SK-N-SH treated with all-trans-retinoic acid at 6 μM for 48 hours (cell line): ENCODE results near the gene TMEM151B.

Source experiments
- ATAC-seq: fragments of 200-7000 bp; cut with Tn5 transposase; 3 replicates; pipeline ENCODE4 v1.9.1; 2020; ENCODE audit warnings: mild to moderate bottlenecking, moderate library complexity
- ARNTL ChIP-seq: fragments of 450-650 bp; formaldehyde crosslinking; IDR thresholded peaks from 2 replicates; pipeline ENCODE4 v1.5.0; 2020; ENCODE audit warnings: low read depth, mild to moderate bottlenecking, moderate library complexity, borderline replicate concordance
- BACH2 ChIP-seq: fragments of 250-450 bp; sonication (Bioruptor Pico); IDR thresholded peaks from 2 replicates; pipeline ENCODE4 v1.9.0; 2021; ENCODE audit warnings: mild to moderate bottlenecking, borderline replicate concordance
- CSDC2 ChIP-seq: fragments of 250-450 bp; sonication (Bioruptor Pico); IDR thresholded peaks from 2 replicates; pipeline ENCODE4 v1.5.0; 2020; ENCODE audit warnings: mild to moderate bottlenecking, moderate library complexity
- ESRRG ChIP-seq: fragments of 250-450 bp; sonication (Bioruptor Pico); IDR thresholded peaks from 2 replicates; pipeline ENCODE4 v1.6.1; 2021; ENCODE audit warnings: mild to moderate bottlenecking
- GLIS3 ChIP-seq: fragments of 250-450 bp; sonication (Bioruptor Pico); IDR thresholded peaks from 2 replicates; pipeline ENCODE4 v1.5.0; 2020; ENCODE audit warnings: mild to moderate bottlenecking, moderate library complexity
- ISL1 ChIP-seq: fragments of 250-450 bp; sonication (Bioruptor Pico); IDR thresholded peaks from 2 replicates; pipeline ENCODE4 v2.1.2; 2022; ENCODE audit warnings: mild to moderate bottlenecking, moderate library complexity
- OSR1 ChIP-seq: fragments of 250-450 bp; sonication (Bioruptor Pico); IDR thresholded peaks from 2 replicates; pipeline ENCODE4 v1.8.0; 2022; ENCODE audit warnings: moderate library complexity, mild to moderate bottlenecking, inconsistent platforms
- PPARA ChIP-seq: fragments of 250-450 bp; sonication (Bioruptor Pico); IDR thresholded peaks from 2 replicates; pipeline ENCODE4 v1.5.0; 2020; ENCODE audit warnings: mild to moderate bottlenecking, borderline replicate concordance
- RARB ChIP-seq: fragments of 250-450 bp; sonication (Bioruptor Pico); IDR thresholded peaks from 2 replicates; pipeline ENCODE4 v1.8.0; 2021; ENCODE audit warnings: mild to moderate bottlenecking, moderate library complexity
- SNAI2 ChIP-seq: fragments of 250-450 bp; sonication (Bioruptor Pico); IDR thresholded peaks from 2 replicates; pipeline ENCODE4 v1.5.0; 2020; ENCODE audit warnings: mild to moderate bottlenecking, moderate library complexity
- TCF4 ChIP-seq: fragments of 250-450 bp; sonication (Bioruptor Pico); IDR thresholded peaks from 2 replicates; pipeline ENCODE4 v1.8.0; 2021; ENCODE audit warnings: mild to moderate bottlenecking, moderate library complexity, borderline replicate concordance
- ZC3H10 ChIP-seq: fragments of 250-450 bp; sonication (Bioruptor Pico); IDR thresholded peaks from 2 replicates; pipeline ENCODE4 v1.5.1; 2021; ENCODE audit warnings: mild to moderate bottlenecking, moderate library complexity
- ZFP3 ChIP-seq: fragments of 250-450 bp; sonication (Bioruptor Pico); IDR thresholded peaks from 2 replicates; pipeline ENCODE4 v1.5.0; 2020; ENCODE audit warnings: mild to moderate bottlenecking, moderate library complexity
- ZFP30 ChIP-seq: fragments of 450-650 bp; formaldehyde crosslinking; IDR thresholded peaks from 2 replicates; pipeline ENCODE4 v1.5.0; 2022; ENCODE audit warnings: mild to moderate bottlenecking, moderate library complexity
- ZNF565 ChIP-seq: fragments of 450-650 bp; formaldehyde crosslinking; conservative IDR thresholded peaks from 2 replicates; pipeline ENCODE4 v1.5.0; 2020; ENCODE audit warnings: low read depth, mild to moderate bottlenecking, moderate library complexity
- ZNF70 ChIP-seq: fragments of 450-650 bp; formaldehyde crosslinking; IDR thresholded peaks from 2 replicates; pipeline ENCODE4 v1.5.0; 2020; ENCODE audit warnings: mild to moderate bottlenecking, moderate library complexity
- ZNF8 ChIP-seq: fragments of 450-650 bp; formaldehyde crosslinking; IDR thresholded peaks from 2 replicates; pipeline ENCODE4 v1.5.0; 2020; ENCODE audit warnings: mild to moderate bottlenecking, moderate library complexity
- TF ChIP-seq, protein P1 (sequence below): fragments of 250-450 bp; sonication (Bioruptor Pico); IDR thresholded peaks from 2 replicates; pipeline ENCODE4 v1.5.0; 2020; ENCODE audit warnings: mild to moderate bottlenecking, moderate library complexity
- TF ChIP-seq, protein P2 (sequence below): fragments of 250-450 bp; sonication (Bioruptor Pico); IDR thresholded peaks from 2 replicates; pipeline ENCODE4 v1.8.0; 2021; ENCODE audit warnings: low read depth, mild to moderate bottlenecking, moderate library complexity, borderline replicate concordance
- TF ChIP-seq, protein P3 (sequence below): fragments of 250-450 bp; sonication (Bioruptor Pico); IDR thresholded peaks from 2 replicates; pipeline ENCODE4 v1.8.0; 2020; ENCODE audit warnings: mild to moderate bottlenecking, moderate library complexity, borderline replicate concordance
- TF ChIP-seq, protein P4 (sequence below): fragments of 250-450 bp; sonication (Bioruptor Pico); IDR thresholded peaks from 2 replicates; pipeline ENCODE4 v1.5.1; 2021; ENCODE audit warnings: mild to moderate bottlenecking, moderate library complexity

Gene TMEM151B

DNA sequence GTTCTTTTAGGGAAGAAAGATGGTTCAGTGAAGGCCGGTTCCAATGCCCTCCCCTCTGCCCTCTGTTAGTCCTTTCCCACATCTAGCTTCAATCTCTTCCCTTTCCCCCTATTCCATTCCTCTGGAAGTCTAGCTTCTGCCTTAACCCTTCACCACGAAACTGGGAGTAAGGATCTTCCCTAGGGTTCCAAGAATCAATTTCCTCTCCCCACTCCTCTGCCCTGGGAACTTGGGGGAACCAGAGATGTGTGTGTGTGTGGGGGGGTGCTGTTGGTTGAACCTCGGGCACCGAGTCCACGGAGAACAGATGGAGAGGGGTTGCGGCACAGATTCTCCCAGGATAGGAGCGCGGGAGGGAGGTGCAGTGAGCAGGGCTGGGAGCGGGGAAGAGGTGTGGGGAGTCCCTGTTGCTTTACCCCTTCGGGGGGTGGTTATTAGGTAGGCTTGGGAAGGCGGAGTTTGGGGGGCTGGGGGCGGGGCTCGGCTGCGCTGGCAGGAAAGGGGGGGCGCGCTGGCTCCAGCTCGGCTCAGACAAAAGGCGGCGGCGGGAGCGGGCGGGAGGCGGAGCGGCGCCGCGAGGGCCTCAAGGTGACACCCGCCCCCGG, at the start of gene TMEM151B:
TSS of gene TMEM151B (plus strand) at position 530 of the 605 bp plus-strand sequence. CDS start 293 bp downstream, outside the sequence.
- ATAC-seq = no peak
- TF ChIP-seq ZNF70 (no peak), RARB (no peak), CSDC2 (CRISPR knock-in tag) (no peak), ESRRG (CRISPR knock-in tag) (no peak), ARNTL (CRISPR knock-in tag) (no peak), OSR1 (no peak), ZFP3 (CRISPR knock-in tag) (no peak), ZNF8 (CRISPR knock-in tag) (no peak), SNAI2 (CRISPR knock-in tag) (no peak)
- TF ChIP-seq, protein P1, sequence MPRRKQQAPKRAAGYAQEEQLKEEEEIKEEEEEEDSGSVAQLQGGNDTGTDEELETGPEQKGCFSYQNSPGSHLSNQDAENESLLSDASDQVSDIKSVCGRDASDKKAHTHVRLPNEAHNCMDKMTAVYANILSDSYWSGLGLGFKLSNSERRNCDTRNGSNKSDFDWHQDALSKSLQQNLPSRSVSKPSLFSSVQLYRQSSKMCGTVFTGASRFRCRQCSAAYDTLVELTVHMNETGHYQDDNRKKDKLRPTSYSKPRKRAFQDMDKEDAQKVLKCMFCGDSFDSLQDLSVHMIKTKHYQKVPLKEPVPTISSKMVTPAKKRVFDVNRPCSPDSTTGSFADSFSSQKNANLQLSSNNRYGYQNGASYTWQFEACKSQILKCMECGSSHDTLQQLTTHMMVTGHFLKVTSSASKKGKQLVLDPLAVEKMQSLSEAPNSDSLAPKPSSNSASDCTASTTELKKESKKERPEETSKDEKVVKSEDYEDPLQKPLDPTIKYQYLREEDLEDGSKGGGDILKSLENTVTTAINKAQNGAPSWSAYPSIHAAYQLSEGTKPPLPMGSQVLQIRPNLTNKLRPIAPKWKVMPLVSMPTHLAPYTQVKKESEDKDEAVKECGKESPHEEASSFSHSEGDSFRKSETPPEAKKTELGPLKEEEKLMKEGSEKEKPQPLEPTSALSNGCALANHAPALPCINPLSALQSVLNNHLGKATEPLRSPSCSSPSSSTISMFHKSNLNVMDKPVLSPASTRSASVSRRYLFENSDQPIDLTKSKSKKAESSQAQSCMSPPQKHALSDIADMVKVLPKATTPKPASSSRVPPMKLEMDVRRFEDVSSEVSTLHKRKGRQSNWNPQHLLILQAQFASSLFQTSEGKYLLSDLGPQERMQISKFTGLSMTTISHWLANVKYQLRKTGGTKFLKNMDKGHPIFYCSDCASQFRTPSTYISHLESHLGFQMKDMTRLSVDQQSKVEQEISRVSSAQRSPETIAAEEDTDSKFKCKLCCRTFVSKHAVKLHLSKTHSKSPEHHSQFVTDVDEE (CRISPR knock-in tag) = no peak
- TF ChIP-seq, protein P2, sequence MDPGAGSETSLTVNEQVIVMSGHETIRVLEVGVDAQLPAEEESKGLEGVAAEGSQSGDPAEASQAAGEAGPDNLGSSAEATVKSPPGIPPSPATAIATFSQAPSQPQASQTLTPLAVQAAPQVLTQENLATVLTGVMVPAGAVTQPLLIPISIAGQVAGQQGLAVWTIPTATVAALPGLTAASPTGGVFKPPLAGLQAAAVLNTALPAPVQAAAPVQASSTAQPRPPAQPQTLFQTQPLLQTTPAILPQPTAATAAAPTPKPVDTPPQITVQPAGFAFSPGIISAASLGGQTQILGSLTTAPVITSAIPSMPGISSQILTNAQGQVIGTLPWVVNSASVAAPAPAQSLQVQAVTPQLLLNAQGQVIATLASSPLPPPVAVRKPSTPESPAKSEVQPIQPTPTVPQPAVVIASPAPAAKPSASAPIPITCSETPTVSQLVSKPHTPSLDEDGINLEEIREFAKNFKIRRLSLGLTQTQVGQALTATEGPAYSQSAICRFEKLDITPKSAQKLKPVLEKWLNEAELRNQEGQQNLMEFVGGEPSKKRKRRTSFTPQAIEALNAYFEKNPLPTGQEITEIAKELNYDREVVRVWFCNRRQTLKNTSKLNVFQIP = no peak
- TF ChIP-seq, protein P3, sequence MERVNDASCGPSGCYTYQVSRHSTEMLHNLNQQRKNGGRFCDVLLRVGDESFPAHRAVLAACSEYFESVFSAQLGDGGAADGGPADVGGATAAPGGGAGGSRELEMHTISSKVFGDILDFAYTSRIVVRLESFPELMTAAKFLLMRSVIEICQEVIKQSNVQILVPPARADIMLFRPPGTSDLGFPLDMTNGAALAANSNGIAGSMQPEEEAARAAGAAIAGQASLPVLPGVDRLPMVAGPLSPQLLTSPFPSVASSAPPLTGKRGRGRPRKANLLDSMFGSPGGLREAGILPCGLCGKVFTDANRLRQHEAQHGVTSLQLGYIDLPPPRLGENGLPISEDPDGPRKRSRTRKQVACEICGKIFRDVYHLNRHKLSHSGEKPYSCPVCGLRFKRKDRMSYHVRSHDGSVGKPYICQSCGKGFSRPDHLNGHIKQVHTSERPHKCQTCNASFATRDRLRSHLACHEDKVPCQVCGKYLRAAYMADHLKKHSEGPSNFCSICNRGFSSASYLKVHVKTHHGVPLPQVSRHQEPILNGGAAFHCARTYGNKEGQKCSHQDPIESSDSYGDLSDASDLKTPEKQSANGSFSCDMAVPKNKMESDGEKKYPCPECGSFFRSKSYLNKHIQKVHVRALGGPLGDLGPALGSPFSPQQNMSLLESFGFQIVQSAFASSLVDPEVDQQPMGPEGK (CRISPR knock-in tag) = no peak

DNA sequence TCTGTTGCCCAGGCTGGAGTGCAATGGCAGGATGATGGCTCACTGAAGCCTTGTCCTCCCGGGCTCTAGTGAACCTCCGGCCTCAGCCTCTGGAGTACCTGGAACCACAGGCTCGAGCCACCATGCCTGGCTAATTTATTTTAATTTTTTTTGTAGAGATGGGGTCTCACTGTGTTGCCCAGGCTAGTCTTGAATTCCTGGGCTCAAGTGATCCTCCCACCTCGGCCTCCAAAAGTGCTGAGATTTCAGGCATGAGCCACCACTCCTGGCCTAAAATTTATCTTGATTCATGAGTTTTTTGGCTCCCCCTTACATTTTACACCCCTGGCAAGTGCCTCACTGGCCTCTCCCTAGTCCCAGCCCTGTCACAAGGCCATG, 49.3 kb upstream of the TMEM151B start:
- ATAC-seq = no peak

More for the DNA sequence above, 49.3 kb upstream of the TMEM151B start:
- TF ChIP-seq ZNF70 = no peak
- TF ChIP-seq RARB = no peak
- no peak for TF ChIP-seq ISL1 (CRISPR knock-in tag)
- no peak for TF ChIP-seq PPARA (CRISPR knock-in tag)
- no peak for TF ChIP-seq ZNF565 (CRISPR knock-in tag)
- TF ChIP-seq, protein P1 (CRISPR knock-in tag) = no peak
- TF ChIP-seq, protein P2 = no peak
- TF ChIP-seq ZFP3 (CRISPR knock-in tag) = no peak
- no peak for TF ChIP-seq ZC3H10 (CRISPR knock-in tag)
- no peak for TF ChIP-seq ZNF8 (CRISPR knock-in tag)
- TF ChIP-seq ESRRG (CRISPR knock-in tag) = no peak
- TF ChIP-seq BACH2 = no peak
- no peak for TF ChIP-seq ZFP30 (CRISPR knock-in tag)
- TF ChIP-seq, protein P4, sequence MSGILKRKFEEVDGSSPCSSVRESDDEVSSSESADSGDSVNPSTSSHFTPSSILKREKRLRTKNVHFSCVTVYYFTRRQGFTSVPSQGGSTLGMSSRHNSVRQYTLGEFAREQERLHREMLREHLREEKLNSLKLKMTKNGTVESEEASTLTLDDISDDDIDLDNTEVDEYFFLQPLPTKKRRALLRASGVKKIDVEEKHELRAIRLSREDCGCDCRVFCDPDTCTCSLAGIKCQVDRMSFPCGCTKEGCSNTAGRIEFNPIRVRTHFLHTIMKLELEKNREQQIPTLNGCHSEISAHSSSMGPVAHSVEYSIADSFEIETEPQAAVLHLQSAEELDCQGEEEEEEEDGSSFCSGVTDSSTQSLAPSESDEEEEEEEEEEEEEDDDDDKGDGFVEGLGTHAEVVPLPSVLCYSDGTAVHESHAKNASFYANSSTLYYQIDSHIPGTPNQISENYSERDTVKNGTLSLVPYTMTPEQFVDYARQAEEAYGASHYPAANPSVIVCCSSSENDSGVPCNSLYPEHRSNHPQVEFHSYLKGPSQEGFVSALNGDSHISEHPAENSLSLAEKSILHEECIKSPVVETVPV (CRISPR knock-in tag) = no peak
- no peak for TF ChIP-seq CSDC2 (CRISPR knock-in tag)
- TF ChIP-seq TCF4 = no peak
- no peak for TF ChIP-seq SNAI2 (CRISPR knock-in tag)
- TF ChIP-seq OSR1 = no peak
- TF ChIP-seq ARNTL (CRISPR knock-in tag) = no peak
- TF ChIP-seq GLIS3 (CRISPR knock-in tag) = no peak
